Esophagus (tissue), 2 donors: ENCODE measurements around the gene HOXA3. TPM values are rescaled to one million over a fixed set of nuclear protein-coding genes. Genes with fewer than 3 reads are reported as not detected.

Experiments
- H3K27ac ChIP-seq, 2 donors: one replicate each; pipeline ENCODE4 v1.5.1; 2013; ENCODE audit warnings: low read depth in 2 of 2, mild to moderate bottlenecking in 2 of 2, inconsistent platforms in 1 of 2, low read length in 1 of 2, moderate library complexity in 1 of 2
- H3K27me3 ChIP-seq, 2 donors: one replicate each; pipeline ENCODE4 v1.6.1; 2013; ENCODE audit warnings: low read length in 2 of 2, control low read depth in 1 of 2, mild to moderate bottlenecking in 1 of 2; ENCODE audit not compliant: insufficient read depth in 2 of 2, control insufficient read depth in 1 of 2
- H3K36me3 ChIP-seq, 2 donors: one replicate each; pipeline ENCODE4 v1.6.1; 2013; ENCODE audit warnings: low read length in 1 of 2; ENCODE audit not compliant: control insufficient read depth in 2 of 2, insufficient read depth in 2 of 2
- H3K4me1 ChIP-seq, 2 donors: one replicate each; pipeline ENCODE4 v1.6.1; 2013; ENCODE audit warnings: low read length in 1 of 2; ENCODE audit not compliant: control insufficient read depth in 2 of 2, insufficient read depth in 2 of 2
- H3K4me3 ChIP-seq, 2 donors: one replicate each; pipeline ENCODE4 v1.5.1; 2013; ENCODE audit warnings: low read length in 2 of 2, mild to moderate bottlenecking in 2 of 2, low read depth in 1 of 2, moderate library complexity in 1 of 2
- H3K9me3 ChIP-seq, 2 donors: one replicate each; pipeline ENCODE4 v1.6.1; 2013; ENCODE audit warnings: mild to moderate bottlenecking in 2 of 2, low read depth in 1 of 2, low read length in 1 of 2, moderate library complexity in 1 of 2; ENCODE audit not compliant: control insufficient read depth in 2 of 2, insufficient read depth in 1 of 2
- WGBS, 2 donors: extraction: QIAGEN DNeasy Blood & Tissue Kit; methylation state at CpG; one replicate each; pipeline ENCODE4 v1.1.7; 2013; 5-methylcytosine and 5-hydroxymethylcytosine counted together
- polyA plus RNA-seq, 2 donors: library from polyadenylated mRNA; stranded (reverse); fragments of 200-250 nt; gene quantifications; one replicate each; pipeline ENCODE4 v1.2.3, GENCODE V29; 2013
- donor health status: healthy with polysubstance abuse.
- donor health status: Bipolar disorder and iron deficiency.

HOXA3 gene
- polyA plus RNA-seq, 2 donors, result 3.3 to 4.3 TPM

DNA sequence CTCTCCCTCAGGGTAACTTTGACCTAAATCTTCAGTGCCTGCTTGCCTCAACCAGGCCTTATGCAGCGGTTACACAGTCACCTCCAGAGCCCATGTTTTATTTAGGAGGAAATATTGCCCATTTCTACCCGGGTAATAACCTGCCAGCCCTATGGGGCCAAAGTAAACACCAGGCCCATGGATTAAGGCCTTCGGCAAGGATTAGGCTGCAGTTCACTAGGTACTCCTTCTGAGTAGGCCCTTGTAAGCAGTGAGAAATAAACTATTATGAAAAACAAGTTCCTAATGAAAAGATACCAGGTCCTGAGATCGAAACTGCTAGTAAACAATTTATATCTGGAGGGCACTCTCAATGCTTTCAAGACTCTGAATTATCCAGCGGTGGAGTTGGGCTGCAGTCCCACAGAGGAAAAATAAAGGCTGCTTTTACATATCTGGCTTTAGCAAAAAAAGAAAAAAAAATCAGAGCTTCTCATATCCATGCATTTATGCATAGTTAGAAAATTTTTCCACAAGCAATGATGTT is 25.5 kb upstream of the HOXA3 start:
- Histone ChIP-seq H3K27me3 (peaks cover 14 to 44% of the 10 kb centered on the region in 2 donors), H3K9me3 (no peaks in the 10 kb centered on the region), H3K36me3 (no peaks in the 10 kb centered on the region), H3K4me3 (no peak overlapping the region), H3K27ac (no peak overlapping the region), H3K4me1 (peaks cover under 1 to 8% of the 10 kb centered on the region in 2 donors)
- WGBS, 2 donors, result 79 to 84% methylated on average over 5 of the region's 5 CpGs

DNA sequence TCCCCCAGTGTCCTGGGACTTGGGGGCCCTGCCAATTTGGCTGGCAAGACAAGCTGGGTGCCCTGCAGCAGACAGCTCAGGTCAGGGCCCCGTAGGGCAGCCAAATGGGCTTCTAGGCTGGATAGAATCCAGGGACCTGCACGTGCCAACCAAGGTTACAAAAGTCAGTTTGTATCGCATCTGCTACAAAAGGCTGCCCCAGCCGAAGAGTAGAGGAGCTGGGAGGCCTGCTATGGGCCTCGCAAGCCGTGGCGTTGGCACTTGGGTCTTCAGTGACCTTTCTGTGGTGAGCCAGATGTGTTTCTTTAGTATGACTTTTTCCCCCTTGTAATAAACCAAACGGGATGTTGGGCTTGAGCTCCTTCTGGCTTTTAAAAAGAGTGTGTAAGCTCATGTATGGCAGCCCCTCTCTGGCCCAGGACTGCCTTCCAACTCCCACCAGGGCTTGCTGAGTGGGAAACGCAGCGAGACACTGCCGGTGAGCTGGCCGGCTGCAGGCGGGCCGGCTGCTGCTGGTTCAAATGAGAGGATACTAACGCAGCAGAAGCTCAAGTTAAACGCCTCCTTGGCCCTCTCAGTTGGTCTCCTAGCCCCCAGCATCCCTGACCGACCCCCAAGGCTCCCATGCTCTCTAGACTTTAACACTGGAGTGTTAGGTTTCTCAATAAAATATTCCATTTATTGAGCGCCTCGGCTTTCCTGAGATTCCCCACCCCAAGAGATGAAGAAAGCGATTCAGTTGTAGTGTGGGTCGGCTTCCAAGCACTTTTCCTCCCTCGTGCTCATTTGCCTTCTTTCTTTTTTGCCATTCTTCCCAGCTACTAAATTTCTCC is 24.8 kb upstream of the HOXA3 start:
- no peak overlapping the region for H3K4me3 ChIP-seq
- no peaks in the 10 kb centered on the region for H3K36me3 ChIP-seq
- WGBS, 2 donors, result 70 to 88% methylated on average over 22 of the region's 22 CpGs
- H3K9me3 ChIP-seq, result no peaks in the 10 kb centered on the region
- peaks cover 14 to 46% of the 10 kb centered on the region in 2 donors for H3K27me3 ChIP-seq
- H3K27ac ChIP-seq, result no peak overlapping the region
- H3K4me1 ChIP-seq, result peaks cover 2 to 9% of the 10 kb centered on the region in 2 donors

GRCh38 chr7:27176524-27176845 is 24.1 kb upstream of the HOXA3 start:
- H3K4me3 ChIP-seq, result no peak overlapping the region
- peaks cover 2 to 9% of the 10 kb centered on the region in 2 donors for H3K4me1 ChIP-seq
- no peak overlapping the region for H3K27ac ChIP-seq
- H3K27me3 ChIP-seq, result peaks cover 10 to 46% of the 10 kb centered on the region in 2 donors
- 87 to 90% methylated on average over 3 of the region's 3 CpGs for WGBS, 2 donors
- no peaks in the 10 kb centered on the region for H3K9me3 ChIP-seq
- no peaks in the 10 kb centered on the region for H3K36me3 ChIP-seq

- Histone ChIP-seq H3K9me3 (no peaks in the 10 kb centered on the region), H3K36me3 (no peaks in the 10 kb centered on the region), H3K27ac (no peak overlapping the region), H3K4me3 (no peak overlapping the region), H3K27me3 (peaks cover 9 to 51% of the 10 kb centered on the region in 2 donors), H3K4me1 (peaks cover 2 to 9% of the 10 kb centered on the region in 2 donors)
- WGBS, 2 donors, result 57 to 78% methylated on average over 40 of the region's 40 CpGs
Measured at GRCh38 chr7:27175626-27176523, 23.5 kb upstream of the HOXA3 start.

- H3K4me3 ChIP-seq, result no peak overlapping the region
- WGBS, 2 donors, result 53 to 70% methylated on average over 12 of the region's 12 CpGs
- no peaks in the 10 kb centered on the region for H3K9me3 ChIP-seq
- no peaks in the 10 kb centered on the region for H3K36me3 ChIP-seq
- H3K4me1 ChIP-seq, result peaks cover 2 to 9% of the 10 kb centered on the region in 2 donors
- no peak overlapping the region for H3K27ac ChIP-seq
- H3K27me3 ChIP-seq, result peaks cover 7 to 48% of the 10 kb centered on the region in 2 donors
Measured at GRCh38 chr7:27174874-27175625, 22.7 kb upstream of the HOXA3 start.

DNA sequence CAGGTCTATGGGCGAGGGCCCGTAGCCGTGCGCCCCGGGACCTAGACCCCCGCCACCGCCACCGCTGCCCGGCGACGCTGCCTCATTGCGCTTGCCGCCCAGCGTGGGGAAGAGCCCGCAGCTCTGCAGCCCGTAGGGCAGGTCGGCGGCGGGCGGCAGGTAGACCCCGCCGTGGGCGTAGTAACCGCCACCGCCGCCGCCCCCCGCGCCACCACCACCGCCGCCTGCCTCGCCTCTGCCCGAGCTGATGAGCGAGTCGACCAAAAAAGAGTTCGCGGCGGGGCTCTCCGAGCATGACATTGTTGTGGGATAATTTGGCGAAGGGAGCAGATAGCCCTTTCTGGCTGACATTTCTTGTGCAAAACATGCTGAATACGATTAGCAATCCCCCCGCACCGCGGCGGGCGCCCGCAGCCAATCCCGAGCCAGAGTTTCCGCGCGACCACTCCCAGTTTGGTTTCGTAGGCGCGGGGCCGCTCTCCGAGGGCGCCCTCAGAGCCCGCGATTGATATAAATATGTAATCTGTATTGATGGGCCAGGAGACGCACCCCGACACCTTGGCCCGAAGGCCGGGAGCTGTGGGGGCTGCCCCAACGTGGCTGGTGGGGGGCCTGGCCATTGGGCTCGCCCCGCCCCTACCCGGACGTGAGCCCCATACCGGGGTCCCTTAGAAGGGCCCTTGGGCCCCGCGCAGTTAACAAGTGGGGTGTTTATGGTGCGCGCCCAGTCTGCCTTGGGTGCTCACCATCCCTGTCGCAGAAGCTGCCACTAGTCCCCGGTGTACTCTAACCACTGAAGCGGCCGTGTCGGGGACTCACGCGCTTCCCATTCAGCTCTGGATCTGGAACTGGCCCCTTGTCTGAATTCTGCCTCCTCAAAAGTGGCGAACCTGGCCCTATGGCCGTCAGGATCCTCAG is 21.8 kb upstream of the HOXA3 start, which contains the start of gene HOXA10:
Gene HOXA10, minus strand, starts transcription at position 365 of the 918 bp plus-strand sequence. Its CDS starts 14 bp downstream, at position 351.
- H3K4me3 ChIP-seq, result peak within 1 kb of the TSS; percentile 42 to 54
- WGBS, 2 donors, result 7 to 10% methylated on average over 76 to 82 of the region's 82 CpGs
- peaks cover 7 to 50% of the 10 kb centered on the region in 2 donors for H3K27me3 ChIP-seq
- peaks cover 2 to 5% of the 10 kb centered on the region in 2 donors for H3K4me1 ChIP-seq
- no peak within 1 kb of the TSS for H3K27ac ChIP-seq
- no peaks in the 10 kb centered on the region for H3K36me3 ChIP-seq
- H3K9me3 ChIP-seq, result no peaks in the 10 kb centered on the region

DNA sequence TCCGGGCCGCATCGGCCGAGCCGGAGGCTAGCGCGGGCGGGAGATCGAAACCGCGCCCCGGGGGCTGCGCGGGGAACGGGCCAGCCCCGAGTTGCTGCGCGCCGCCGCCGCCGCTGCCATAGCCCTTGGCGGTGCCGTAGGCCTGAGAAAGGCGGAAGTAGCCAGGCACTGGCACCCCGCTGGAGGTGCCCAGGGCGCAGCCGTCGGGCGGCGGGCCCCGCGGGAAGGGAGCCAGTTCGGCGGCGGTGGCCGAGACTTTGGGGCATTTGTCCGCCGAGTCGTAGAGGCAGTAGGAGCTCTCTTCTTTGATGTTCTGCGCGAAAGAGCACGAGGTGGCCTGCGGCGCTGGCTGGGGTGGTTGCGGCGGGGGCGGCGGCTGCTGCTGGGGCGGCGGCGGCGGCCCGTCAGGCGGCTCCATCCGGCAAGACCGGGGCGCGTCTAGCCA is 21.1 kb upstream of the HOXA3 start:
- no peaks in the 10 kb centered on the region for H3K36me3 ChIP-seq
- WGBS, 2 donors, result 1% methylated on average over 42 to 59 of the region's 59 CpGs
- H3K4me1 ChIP-seq, result peaks cover 2 to 5% of the 10 kb centered on the region in 2 donors
- no peak overlapping the region for H3K27ac ChIP-seq
- H3K9me3 ChIP-seq, result no peaks in the 10 kb centered on the region
- H3K4me3 ChIP-seq, result peak overlapping the region; percentile 42 to 54
- peaks cover 8 to 52% of the 10 kb centered on the region in 2 donors for H3K27me3 ChIP-seq

DNA sequence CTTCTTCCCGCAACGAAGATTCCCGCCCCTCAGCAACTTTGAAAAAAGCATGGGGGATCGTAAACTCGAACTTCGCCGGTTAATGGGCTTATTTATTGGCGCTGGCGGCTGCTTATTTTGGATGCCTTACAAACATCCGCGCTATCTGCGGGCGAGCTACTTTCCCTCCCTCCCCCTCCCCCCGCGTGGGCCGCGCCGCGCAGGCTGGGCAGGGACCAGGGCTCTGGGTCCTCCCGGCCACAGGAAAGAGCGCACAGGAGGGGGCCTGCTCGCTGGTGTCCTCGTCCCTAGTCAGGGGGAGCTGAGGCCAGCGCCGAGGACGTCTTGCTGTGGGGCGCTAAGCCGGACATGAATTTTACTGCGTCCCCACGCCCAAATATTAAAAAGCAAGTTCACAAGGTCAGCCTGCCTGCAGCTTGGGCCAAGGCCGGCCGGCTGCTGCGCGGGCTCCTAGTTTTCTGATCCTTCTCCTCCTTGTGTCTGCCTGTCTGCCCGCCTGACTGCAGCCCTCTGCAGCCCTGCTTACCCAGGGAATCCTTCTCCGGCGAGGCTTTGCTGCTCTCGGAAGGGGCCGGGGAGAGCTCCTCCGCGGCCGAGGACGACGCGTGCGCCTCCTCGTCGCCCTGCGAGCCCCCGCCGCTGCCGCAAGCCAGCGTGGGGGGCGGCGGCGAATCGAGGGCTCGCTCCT is 20.6 kb upstream of the HOXA3 start:
- H3K9me3 ChIP-seq, result peaks cover 0 to 4% of the 10 kb centered on the region in 2 donors
- 2 to 3% methylated on average over 57 to 58 of the region's 58 CpGs for WGBS, 2 donors
- no peaks in the 10 kb centered on the region for H3K36me3 ChIP-seq
- peak overlapping the region; percentile 42 to 54 for H3K4me3 ChIP-seq
- H3K27me3 ChIP-seq, result peaks cover 12 to 56% of the 10 kb centered on the region in 2 donors
- H3K4me1 ChIP-seq, result peaks cover 2 to 5% of the 10 kb centered on the region in 2 donors
- H3K27ac ChIP-seq, result no peak overlapping the region
